OCI-LY7 (cell line): Measurements from ENCODE around the gene MS4A6A. TPM values are rescaled to one million over a fixed set of nuclear protein-coding genes. Genes with fewer than 3 reads are reported as not detected.
A peak's percentile ranks its signal among the peaks of the same experiment; 100 is the strongest.
"Not testable (repeated sequence)": the region's sequence is repeated elsewhere in the genome, so short reads cannot be mapped to it uniquely, and the experiment has no call there.

Experiments used
- BruUV-seq: library from RNA; stranded (reverse); fragments of 400-500 nt; replicated peaks from 2 replicates; lab custom pipeline; 2021; lab: Mats Ljungman, UMichigan
- CTCF ChIA-PET: fragments of 300-600 bp; sonication (Branson Sonifier 250); formaldehyde crosslinking; loops from one replicate; lab custom pipeline; 2022; ENCODE audit warnings: antibody characterized with exemption; ENCODE audit not compliant: unreplicated experiment; lab: Charles Lee
- POLR2A ChIA-PET: fragments of 300-600 bp; sonication (Branson Sonifier 250); formaldehyde crosslinking; loops from one replicate; lab custom pipeline; 2022; ENCODE audit warnings: antibody characterized with exemption; lab: Charles Lee
- DNase-seq: peaks from one replicate; pipeline ENCODE4 v3.0.0-alpha.2; 2015; ENCODE audit warnings: low spot score
- H2AFZ ChIP-seq: fragments of 200-600 bp; sonication (generic), shearing (Covaris generic); 2 replicates; pipeline ENCODE4 v1.6.1; 2014; ENCODE audit warnings: mild to moderate bottlenecking, antibody characterized with exemption, low read length, moderate library complexity
- H3K27ac ChIP-seq: fragments of 200-600 bp; sonication (generic); 2 replicates; pipeline ENCODE4 v1.5.1; 2014; ENCODE audit warnings: mixed run types, low read depth, mild to moderate bottlenecking, moderate library complexity, low read length, inconsistent platforms; ENCODE audit not compliant: poor library complexity, severe bottlenecking
- H3K36me3 ChIP-seq: fragments of 200-600 bp; sonication (generic); 2 replicates; pipeline ENCODE4 v1.6.1; 2014; ENCODE audit warnings: mild to moderate bottlenecking, antibody characterized with exemption, low read length, moderate library complexity, mixed read lengths; ENCODE audit not compliant: insufficient read depth
- H3K4me1 ChIP-seq: fragments of 200-600 bp; sonication (generic); 2 replicates; pipeline ENCODE4 v1.5.1; 2014; ENCODE audit warnings: mild to moderate bottlenecking, low read length; ENCODE audit not compliant: insufficient read depth, poor library complexity, severe bottlenecking
- H3K4me2 ChIP-seq: fragments of 200-600 bp; sonication (generic); 2 replicates; pipeline ENCODE4 v1.6.1; 2014; ENCODE audit warnings: mild to moderate bottlenecking, low read length
- H3K4me3 ChIP-seq: fragments of 200-600 bp; sonication (generic); 2 replicates; pipeline ENCODE4 v1.5.1; 2014; ENCODE audit warnings: mild to moderate bottlenecking, low read depth, low read length; ENCODE audit not compliant: poor library complexity, severe bottlenecking
- H3K79me2 ChIP-seq: fragments of 200-600 bp; sonication (generic); 2 replicates; pipeline ENCODE4 v1.6.1; 2016; ENCODE audit warnings: low read depth, mild to moderate bottlenecking, low read length, moderate library complexity, mixed read lengths; ENCODE audit not compliant: insufficient read depth
- H3K9me2 ChIP-seq: fragments of 200-600 bp; sonication (generic); 2 replicates; pipeline ENCODE4 v1.6.1; 2016; ENCODE audit warnings: mild to moderate bottlenecking, low read length, mixed read lengths; ENCODE audit not compliant: insufficient read depth
- H3K9me3 ChIP-seq: fragments of 200-600 bp; sonication (generic); 2 replicates; pipeline ENCODE4 v1.6.1; 2014; ENCODE audit warnings: mild to moderate bottlenecking, mixed run types, low read length, mixed read lengths
- H4K20me1 ChIP-seq: fragments of 200-600 bp; sonication (generic); 2 replicates; pipeline ENCODE4 v1.6.1; 2014; ENCODE audit warnings: mild to moderate bottlenecking, antibody characterized with exemption, low read length, moderate library complexity, mixed read lengths; ENCODE audit not compliant: insufficient read depth
- CTCF ChIP-seq: fragments of 200-600 bp; sonication (generic); conservative IDR thresholded peaks from 2 replicates; pipeline ENCODE4 v1.5.1; 2014; ENCODE audit warnings: mild to moderate bottlenecking, antibody characterized with exemption, low read length, moderate library complexity, mixed read lengths
- EZH2phosphoT487 ChIP-seq: fragments of 200-600 bp; sonication (generic); IDR thresholded peaks from 2 replicates; pipeline ENCODE4 v1.6.1; 2018; ENCODE audit warnings: low read depth, borderline replicate concordance, mild to moderate bottlenecking, mixed run types, antibody characterized with exemption, low read length, moderate library complexity, mixed read lengths
- intact Hi-C: fragments of 100-400 bp; cut with micrococcal nuclease; formaldehyde crosslinking; loops from one replicate; pipeline ENCODE4 v1.10.0; 2022; ENCODE audit not compliant: unreplicated experiment
- total RNA-seq, 2 experiments: library from RNA; depleted of rRNA in 1 of 2; stranded (reverse); fragments of >200 nt in 1 of 2; shearing (Covaris generic) in 1 of 2; gene quantifications; 2 replicates each; pipeline ENCODE4 v1.2.3, GENCODE V29; 2014 to 2022

MS4A6A gene
- total RNA-seq, 2 experiments from 2014 or later: not detected

- Histone ChIP-seq H3K4me2 (no peak overlapping the region), H3K27ac (no peak overlapping the region), H3K36me3 (no peaks in the 10 kb centered on the region), H3K4me1 (no peaks in the 10 kb centered on the region), H3K79me2 (no peaks in the 10 kb centered on the region), H3K4me3 (no peak overlapping the region), H2AFZ (no peak overlapping the region), H4K20me1 (no peaks in the 10 kb centered on the region), H3K9me3 (no peaks in the 10 kb centered on the region), H3K9me2 (no peaks in the 10 kb centered on the region)
- TF ChIP-seq CTCF (no peak), EZH2phosphoT487 (no peak)
- intact Hi-C loops: loop anchor here (5.0 kb wide), 1 partner anchor 310 kb away; no protein-coding TSS in a partner anchor
- no TSS peak for BruUV-seq
- CTCF ChIA-PET: no interaction called here
- DNase-seq: no peak
- POLR2A ChIA-PET: interaction anchor here (0.6 to 0.7 kb wide), 3 partner anchors 9 to 237 kb away, joined by 3 to 5 read pairs (median 3); no protein-coding TSS in a partner anchor
These were observed 51.0 kb downstream of the MS4A6A start for GRCh38 chr11:60131912-60132311.

- Histone ChIP-seq H3K79me2 (no peaks in the 10 kb centered on the region), H3K9me2 (no peaks in the 10 kb centered on the region), H3K4me3 (no peak overlapping the region), H3K27ac (no peak overlapping the region), H4K20me1 (no peaks in the 10 kb centered on the region), H3K4me2 (no peak overlapping the region), H2AFZ (no peak overlapping the region), H3K9me3 (no peaks in the 10 kb centered on the region), H3K36me3 (no peaks in the 10 kb centered on the region), H3K4me1 (peaks cover 8% of the 10 kb centered on the region)
- ChIA-PET CTCF (no interaction called here), POLR2A (interaction anchor here (0.7 kb wide), 1 partner anchor 66 kb away, joined by 3 read pairs; no protein-coding TSS in a partner anchor)
- DNase-seq: peak; percentile 61
- intact Hi-C loops: loop anchor here (5.0 kb wide), 1 partner anchor 308 kb away; no protein-coding TSS in a partner anchor
- TF ChIP-seq EZH2phosphoT487 (no peak), CTCF (peak; percentile 77)
- no TSS peak for BruUV-seq
These were observed 52.4 kb downstream of the MS4A6A start for GRCh38 chr11:60130496-60130895.

GRCh38 chr11:60129853-60130252 is 53.0 kb downstream of the MS4A6A start:
- Histone ChIP-seq H3K27ac (no peak overlapping the region), H4K20me1 (no peaks in the 10 kb centered on the region), H2AFZ (no peak overlapping the region), H3K9me2 (no peaks in the 10 kb centered on the region), H3K9me3 (no peaks in the 10 kb centered on the region), H3K79me2 (no peaks in the 10 kb centered on the region), H3K36me3 (no peaks in the 10 kb centered on the region), H3K4me3 (no peak overlapping the region), H3K4me1 (peaks cover 14% of the 10 kb centered on the region), H3K4me2 (no peak overlapping the region)
- no TSS peak for BruUV-seq
- TF ChIP-seq EZH2phosphoT487 (no peak), CTCF (no peak)
- ChIA-PET CTCF (no interaction called here), POLR2A (interaction anchor here (0.7 kb wide), 1 partner anchor 67 kb away, joined by 3 read pairs; no protein-coding TSS in a partner anchor)
- intact Hi-C loops: loop anchor here (5.0 kb wide), 1 partner anchor 308 kb away; no protein-coding TSS in a partner anchor
- DNase-seq: no peak

- H3K36me3 ChIP-seq, intact Hi-C loops, DNase-seq, H3K4me3 ChIP-seq, BruUV-seq, CTCF ChIA-PET, H4K20me1 ChIP-seq, H3K27ac ChIP-seq, H3K4me2 ChIP-seq, H3K79me2 ChIP-seq, H2AFZ ChIP-seq, H3K9me2 ChIP-seq, H3K9me3 ChIP-seq: not testable (repeated sequence)
- peaks cover 24% of the 10 kb centered on the region for H3K4me1 ChIP-seq
- POLR2A ChIA-PET: interaction anchor here (0.7 kb wide), 1 partner anchor 15 kb away, joined by 3 read pairs; no protein-coding TSS in a partner anchor
These were observed 54.0 kb downstream of the MS4A6A start for GRCh38 chr11:60128866-60129265.
